Fibroblast of the aortic adventitia (primary cell): ENCODE measurements around the gene FBL. TPM values are rescaled to one million over a fixed set of nuclear protein-coding genes. Genes with fewer than 3 reads are reported as not detected.
A peak's percentile ranks its signal among the peaks of the same experiment; 100 is the strongest.
"Not testable (repeated sequence)": the region's sequence is repeated elsewhere in the genome, so short reads cannot be mapped to it uniquely, and the experiment has no call there.

ENCODE experiments used
- DNase-seq: peaks from one replicate; pipeline ENCODE4 v3.0.0-alpha.2; 2010; ENCODE audit warnings: low read depth
- H3K4me3 ChIP-seq: 2 replicates; pipeline ENCODE4 v1.5.1; 2011; ENCODE audit warnings: low read depth, mild to moderate bottlenecking, control low read depth, low read length, moderate library complexity
- total RNA-seq: library from RNA; depleted of rRNA; stranded (reverse); fragments of >200 nt; gene quantifications from 2 replicates; pipeline ENCODE4 v1.2.3, GENCODE V29; 2012; ENCODE audit warnings: low replicate concordance
- TF ChIP-seq, protein P1 (sequence below): IDR thresholded peaks from 2 replicates; pipeline ENCODE4 v1.5.1; 2011; ENCODE audit warnings: mild to moderate bottlenecking, low read length, control low read depth, inconsistent platforms; ENCODE audit not compliant: insufficient read depth

FBL gene
- total RNA-seq, 1 donor: 162 TPM

DNA sequence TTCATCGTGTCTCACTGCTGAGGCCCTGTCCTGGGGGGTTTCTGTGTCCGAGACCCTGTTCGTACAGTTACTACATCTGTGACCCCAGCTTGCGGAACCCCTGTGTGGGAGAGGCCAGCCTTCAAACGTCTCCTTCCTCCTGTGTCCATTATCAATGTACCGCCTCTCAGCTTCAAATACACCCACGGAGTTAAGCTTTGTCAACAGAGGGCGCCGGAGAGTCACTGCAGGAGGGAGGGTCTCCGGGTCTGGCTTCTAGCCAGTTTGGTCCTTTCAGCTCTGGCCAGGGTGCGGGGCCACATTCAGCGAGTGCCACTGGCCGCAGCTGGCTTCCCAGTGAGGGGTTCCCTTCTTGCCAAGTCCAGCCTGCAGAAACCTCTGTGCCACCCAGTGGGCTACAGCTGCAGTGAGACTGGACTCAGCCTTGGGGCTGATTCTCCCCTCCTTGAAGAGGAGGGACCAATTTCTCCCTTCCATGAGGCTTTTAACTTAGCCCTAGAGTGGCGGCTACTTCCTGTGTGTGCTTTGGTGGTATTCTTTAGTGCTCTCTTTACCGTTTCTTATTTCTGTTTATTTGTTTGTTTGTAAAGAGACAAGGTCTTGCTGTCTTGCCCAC is 35.4 kb upstream of the FBL start:
- TF ChIP-seq, protein P1, sequence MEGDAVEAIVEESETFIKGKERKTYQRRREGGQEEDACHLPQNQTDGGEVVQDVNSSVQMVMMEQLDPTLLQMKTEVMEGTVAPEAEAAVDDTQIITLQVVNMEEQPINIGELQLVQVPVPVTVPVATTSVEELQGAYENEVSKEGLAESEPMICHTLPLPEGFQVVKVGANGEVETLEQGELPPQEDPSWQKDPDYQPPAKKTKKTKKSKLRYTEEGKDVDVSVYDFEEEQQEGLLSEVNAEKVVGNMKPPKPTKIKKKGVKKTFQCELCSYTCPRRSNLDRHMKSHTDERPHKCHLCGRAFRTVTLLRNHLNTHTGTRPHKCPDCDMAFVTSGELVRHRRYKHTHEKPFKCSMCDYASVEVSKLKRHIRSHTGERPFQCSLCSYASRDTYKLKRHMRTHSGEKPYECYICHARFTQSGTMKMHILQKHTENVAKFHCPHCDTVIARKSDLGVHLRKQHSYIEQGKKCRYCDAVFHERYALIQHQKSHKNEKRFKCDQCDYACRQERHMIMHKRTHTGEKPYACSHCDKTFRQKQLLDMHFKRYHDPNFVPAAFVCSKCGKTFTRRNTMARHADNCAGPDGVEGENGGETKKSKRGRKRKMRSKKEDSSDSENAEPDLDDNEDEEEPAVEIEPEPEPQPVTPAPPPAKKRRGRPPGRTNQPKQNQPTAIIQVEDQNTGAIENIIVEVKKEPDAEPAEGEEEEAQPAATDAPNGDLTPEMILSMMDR: peak; percentile 36
- not testable (repeated sequence) for DNase-seq, H3K4me3 ChIP-seq

DNA sequence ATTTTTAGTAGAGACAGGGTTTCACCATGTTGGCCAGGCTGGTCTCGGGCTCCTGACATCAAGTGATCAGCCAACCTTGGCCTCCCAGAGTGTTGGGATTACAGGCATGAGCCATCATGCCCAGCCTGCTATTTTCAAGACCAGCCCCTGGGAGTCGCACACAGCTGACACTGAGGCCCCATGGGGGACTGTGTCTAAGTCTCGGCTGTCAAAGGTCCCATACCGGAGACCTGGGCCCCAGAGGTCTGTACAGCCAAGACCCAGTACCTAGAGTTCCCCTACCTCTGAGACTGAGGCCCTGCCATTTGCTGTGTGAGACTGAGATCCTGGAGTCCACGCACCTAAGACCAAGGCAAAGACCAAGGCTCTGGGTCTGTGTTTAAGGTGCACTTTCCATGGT is 34.1 kb upstream of the FBL start:
- H3K4me3 ChIP-seq, DNase-seq: not testable (repeated sequence)

DNA sequence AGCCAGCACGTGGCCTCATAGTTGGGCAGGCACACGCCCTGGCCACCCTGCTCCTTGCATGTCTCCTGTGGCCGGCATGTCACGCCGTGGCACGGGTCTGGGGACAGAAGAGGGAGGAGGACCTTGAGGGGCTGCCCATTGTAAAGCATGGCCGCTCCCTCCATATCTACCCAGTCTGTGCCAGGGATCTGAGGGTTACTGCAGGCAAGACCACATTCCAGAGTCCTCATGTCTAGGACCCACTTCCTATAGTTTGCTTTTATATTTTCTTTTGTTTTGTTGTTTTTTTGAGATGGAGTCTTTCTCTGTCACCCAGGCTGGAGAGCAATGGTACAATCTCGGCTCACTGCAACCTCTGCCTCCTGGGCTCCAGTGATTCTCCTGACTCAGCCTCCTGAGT is 33.6 kb upstream of the FBL start:
- not testable (repeated sequence) for DNase-seq, H3K4me3 ChIP-seq

DNA sequence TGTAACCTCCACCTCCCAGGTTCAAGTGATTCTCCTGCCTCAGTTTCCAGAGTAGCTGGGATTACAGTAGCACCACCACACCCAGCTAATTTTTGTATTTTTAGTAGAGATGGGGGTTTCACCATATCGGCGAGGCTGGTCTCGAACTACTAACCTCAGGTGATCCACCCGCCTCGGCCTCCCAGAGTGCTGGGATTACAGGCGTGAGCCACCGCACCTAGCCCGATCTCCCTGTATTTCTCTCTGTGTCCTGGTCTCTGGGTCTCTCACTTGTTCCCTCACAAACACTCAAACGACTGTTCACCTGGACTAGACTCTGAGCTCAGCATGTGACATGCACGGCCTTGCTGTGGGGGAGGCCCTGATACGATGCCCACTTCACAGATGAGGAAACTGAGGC is 32.7 kb upstream of the FBL start:
- not testable (repeated sequence) for H3K4me3 ChIP-seq, DNase-seq

DNA sequence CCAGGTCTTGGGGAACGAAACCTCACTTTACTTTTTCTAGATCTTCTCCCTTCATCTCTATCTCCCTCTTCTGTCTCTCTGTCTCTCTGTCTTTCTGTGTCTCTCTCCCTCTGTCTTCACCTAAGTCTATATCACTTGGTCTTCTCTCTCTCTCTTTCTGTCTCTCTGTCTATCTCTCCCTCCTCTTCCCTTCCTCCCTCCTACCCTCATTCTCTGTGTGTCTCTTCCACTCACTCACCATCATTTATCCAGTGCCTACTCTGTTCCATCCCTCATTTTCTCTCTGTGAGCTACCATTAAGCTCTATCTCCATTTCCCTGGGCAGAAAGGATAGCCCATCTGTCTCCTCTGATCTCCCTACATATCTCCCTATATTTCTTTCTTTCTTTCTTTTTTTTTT is 32.2 kb upstream of the FBL start:
- DNase-seq: no peak
- TF ChIP-seq, protein P1: no peak
- no peak overlapping the region for H3K4me3 ChIP-seq

DNA sequence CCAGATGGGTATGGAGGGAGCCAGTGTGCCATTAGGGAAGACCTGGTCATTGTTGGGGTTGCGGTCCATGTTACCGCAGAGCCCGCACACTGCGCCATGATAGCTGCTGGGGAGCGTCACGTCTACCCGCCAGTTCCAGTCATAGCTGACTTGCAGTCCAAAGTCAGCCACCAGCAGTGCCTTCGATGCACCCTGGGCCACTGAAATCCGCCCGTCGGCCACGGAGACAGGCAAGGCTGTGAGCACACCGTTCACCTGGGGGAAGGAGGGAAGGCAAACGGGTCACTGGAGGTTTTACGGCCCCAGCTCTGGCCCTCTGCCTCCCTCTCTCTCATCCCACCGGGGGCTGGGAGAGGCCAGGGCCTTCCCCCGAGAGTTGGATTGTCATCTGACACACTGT is 31.8 kb upstream of the FBL start:
- not testable (repeated sequence) for DNase-seq, H3K4me3 ChIP-seq

DNA sequence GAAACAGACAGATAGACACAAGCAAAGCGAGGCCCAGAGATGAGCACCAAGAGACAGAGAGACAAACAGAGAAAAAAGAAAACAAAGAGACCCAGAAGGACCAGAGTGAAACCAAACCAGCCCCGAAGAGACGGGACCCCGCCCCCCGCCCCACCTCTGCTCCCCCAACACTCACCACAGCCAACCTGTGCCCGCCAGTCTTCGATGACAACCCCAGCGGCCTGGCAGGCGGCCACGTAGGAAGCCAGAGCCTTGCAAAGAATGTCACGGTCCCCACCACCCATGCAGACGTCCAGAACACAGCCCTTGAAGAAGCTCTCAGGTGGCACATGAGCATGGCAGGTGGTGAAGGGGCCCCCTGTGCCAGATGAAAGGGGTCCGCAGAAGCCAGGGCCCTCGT is 31.3 kb upstream of the FBL start:
- H3K4me3 ChIP-seq, DNase-seq: not testable (repeated sequence)

DNA sequence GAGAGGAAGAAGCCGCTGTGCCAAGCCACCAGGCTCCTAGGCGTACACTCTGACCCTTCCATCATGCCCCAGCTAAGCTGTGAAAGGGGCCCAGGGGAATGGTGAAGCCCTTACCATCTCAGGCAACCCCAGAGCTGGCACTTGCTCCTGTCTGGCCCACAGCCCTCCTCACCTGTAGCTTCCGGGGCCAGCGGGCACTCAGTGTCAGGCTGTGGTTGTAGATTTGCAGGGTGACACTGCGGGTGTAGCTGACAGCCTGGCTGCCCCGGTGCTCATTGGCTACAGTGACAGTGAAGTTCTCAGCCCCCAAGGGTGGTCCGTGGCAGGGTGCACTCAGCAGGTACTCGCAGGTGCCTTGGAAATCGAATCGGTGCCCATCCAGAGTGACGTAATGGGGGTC is 30.3 kb upstream of the FBL start:
- not testable (repeated sequence) for DNase-seq

DNA sequence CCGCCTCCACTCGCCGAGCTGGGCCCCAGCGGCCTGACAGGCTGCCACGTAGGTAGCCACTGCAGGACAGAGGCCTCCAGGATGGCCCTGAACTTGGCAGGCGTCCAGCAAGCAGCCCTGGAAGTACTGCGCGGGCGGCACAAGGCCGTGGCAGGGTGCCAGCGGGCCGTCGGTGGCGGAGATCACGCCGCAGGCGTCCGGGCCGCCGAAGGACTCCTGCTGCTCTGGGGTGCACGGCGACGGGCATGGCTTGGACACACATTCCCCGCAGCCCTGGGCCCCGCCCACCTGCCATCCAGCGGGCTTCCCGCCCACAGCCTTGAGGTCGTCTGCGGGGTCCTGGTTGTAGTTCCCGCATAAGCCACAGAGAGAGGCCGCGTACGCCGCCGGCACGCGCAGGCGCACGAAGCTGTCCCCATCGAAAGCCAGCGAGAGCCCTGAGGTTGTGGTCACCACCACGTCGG is 29.3 kb upstream of the FBL start:
- not testable (repeated sequence) for DNase-seq, H3K4me3 ChIP-seq

More for the DNA sequence above, 30.3 kb upstream of the FBL start:
- H3K4me3 ChIP-seq: not testable (repeated sequence)

DNA sequence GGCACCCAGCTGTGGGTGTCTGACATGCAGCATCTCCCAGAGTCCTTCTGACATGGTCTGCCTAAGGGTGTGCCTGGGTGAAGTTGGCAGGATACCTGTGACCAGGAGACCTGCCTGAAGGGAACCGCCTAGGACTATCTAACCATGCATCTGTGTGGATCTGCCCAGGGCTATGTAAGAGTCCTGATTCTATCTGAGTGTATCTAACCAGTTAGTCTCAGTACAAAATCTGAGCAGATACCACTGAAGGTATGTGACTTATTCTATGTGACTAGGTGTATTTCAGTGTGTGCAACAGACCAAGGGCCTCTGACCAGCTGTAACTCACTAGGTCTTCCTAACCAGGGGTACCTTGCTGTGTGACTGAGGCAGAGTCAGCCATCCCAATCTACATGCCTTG is 28.2 kb upstream of the FBL start:
- H3K4me3 ChIP-seq: no peak overlapping the region
- DNase-seq: no peak
- TF ChIP-seq, protein P1: no peak

DNA sequence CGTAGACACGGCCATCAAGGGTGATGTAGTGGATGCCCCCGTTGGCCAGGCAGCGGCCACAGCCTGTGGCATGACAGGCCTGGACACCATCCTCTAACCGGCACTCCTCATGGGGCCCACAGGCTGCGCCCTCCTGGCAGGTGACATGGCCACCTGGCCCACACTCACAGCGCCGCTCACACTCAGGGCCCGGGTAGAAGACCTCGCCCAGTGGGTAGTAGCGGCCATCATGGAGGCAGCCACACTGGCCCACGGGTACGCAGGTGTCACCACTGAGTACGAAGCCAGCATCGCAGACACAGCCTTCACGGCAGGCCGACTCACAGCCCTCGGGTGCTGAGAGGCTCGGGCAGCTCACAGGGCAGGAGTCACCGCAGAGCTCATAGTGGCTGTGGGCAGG is 27.2 kb upstream of the FBL start:
- H3K4me3 ChIP-seq: no peak overlapping the region
- no peak for DNase-seq
- TF ChIP-seq, protein P1: no peak
